Measurements from ENCODE around the gene CORO1C.
"Not testable (repeated sequence)": the region's sequence is repeated elsewhere in the genome, so short reads cannot be mapped to it uniquely, and the experiment has no call there.

CORO1C gene

GRCh38 chr12:108731105-108731865, at the start of gene CORO1C:
TSS of gene CORO1C (minus strand) at chr12:108731518. CDS start at chr12:108701318, 30,200 bp downstream.
- peak; percentile 97 for DNase-seq

DNA sequence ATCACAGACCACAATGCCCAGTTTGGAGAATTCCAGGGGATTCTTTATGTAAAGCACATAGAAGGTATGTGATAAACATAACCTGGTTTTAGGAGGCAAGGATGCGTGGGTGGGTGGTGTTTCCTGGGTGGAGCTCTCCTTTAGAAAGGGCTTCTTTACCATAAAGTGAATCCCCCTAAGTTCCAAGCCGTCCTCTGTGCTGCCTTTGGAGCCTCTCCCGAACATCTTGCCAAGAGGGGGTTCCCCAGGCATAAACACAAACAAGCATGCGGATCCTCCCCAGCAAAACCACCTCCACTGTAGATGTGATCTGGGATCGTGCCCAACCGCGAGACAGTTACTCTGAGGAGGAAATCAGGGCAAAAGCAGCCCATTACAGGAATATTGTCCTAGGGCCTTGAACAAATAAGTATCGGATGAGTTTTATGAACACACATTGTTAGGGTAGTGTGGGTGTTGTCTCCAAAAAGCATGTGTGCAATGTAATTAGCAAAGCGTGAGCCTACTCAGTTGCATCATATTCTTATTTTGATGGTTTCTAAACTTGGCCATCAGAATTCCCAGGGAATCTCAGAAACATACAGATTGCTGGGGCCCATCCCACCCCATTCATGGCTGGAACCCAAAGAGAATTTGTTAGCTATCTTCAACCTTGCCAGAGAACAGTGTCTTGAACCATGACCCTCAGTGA, 48.8 kb upstream of the CORO1C start:
- DNase-seq: no peak

DNA sequence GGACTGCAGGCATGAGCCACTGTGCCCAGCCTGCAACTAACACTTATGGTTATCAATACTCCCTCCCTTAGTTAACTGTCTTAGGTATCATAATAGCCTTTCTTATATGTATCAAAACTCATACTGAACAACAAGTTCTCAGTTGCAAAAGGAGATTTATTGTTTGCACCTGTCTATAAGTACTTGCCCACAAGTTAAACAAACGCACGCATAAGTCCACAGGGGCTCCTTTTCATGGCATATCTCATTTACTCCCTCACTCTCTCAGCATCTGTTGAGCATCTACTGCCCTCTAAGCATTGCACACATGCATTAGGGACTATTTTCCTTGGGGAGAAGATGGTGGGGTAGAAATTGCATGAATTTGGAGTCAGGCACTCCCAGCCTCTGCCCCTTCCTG, 46.7 kb upstream of the CORO1C start:
- DNase-seq: no peak

GRCh38 chr12:108777156-108777555, 45.8 kb upstream of the CORO1C start:
- DNase-seq: no peak

GRCh38 chr12:108773798-108774788, 42.8 kb upstream of the CORO1C start:
- peak; percentile 90 for DNase-seq

- DNase-seq: peak; percentile 46
Measured at GRCh38 chr12:108772891-108773797, 41.8 kb upstream of the CORO1C start.

DNA sequence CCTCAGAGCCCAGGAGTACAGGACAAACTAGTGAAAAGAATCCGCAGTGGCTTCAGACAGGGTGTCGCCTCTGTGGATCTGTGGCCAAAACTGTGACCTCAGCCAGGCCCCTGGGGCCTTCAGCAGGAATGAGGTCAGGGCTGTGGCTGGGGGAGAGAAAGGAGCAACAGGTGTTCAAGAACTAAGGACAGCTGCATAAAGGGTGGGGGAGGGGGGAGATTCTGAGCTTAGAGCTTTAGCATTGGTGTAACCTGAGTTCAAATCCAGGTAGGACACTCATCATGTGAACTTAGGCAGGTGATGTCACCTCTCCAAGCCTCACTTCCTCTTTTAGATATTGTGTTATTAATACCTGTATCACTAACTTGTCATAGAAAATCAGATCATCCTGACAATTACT, 40.9 kb upstream of the CORO1C start:
- peak; percentile 26 for DNase-seq

DNA sequence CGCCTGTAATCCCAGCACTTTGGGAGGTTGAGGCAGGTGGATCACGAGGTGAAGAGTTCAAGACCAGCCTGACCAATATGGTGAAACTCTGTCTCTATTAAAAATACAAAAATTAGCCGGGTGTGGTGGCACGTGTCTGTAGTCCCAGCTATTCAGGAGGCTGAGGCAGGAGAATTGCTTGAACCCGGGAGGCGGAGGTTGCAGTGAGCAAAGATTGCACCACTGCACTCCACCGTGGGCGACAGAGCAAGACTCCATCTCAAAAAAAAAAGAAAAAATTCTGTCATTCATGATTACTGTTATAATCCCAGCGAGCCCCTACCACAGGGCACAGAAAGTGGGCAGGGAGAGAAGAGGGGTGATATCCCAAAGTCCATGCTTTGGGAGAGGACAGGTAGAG, 40.5 kb upstream of the CORO1C start:
- DNase-seq: not testable (repeated sequence)

DNA sequence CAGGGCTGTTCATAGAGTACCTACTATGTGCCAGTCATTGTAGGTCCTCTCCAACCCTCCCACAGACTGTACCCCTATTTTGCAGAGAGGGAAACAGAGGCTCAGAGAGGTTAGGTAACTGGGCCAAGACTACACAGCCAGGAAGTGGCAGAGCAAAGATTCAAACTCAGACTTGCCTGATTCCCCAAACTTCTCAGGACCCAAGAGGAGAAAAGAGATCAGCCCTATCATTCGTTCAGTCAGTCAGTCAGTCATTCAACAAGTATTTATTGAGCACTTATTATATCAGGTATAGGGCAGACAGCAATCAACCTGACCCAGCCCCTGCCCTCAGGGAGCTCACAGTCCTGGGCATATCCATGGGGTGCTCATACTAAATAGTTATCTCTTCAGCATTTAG, 39.6 kb upstream of the CORO1C start:
- DNase-seq: no peak

GRCh38 chr12:108770269-108770829, 39.0 kb upstream of the CORO1C start:
- no peak for DNase-seq

DNA sequence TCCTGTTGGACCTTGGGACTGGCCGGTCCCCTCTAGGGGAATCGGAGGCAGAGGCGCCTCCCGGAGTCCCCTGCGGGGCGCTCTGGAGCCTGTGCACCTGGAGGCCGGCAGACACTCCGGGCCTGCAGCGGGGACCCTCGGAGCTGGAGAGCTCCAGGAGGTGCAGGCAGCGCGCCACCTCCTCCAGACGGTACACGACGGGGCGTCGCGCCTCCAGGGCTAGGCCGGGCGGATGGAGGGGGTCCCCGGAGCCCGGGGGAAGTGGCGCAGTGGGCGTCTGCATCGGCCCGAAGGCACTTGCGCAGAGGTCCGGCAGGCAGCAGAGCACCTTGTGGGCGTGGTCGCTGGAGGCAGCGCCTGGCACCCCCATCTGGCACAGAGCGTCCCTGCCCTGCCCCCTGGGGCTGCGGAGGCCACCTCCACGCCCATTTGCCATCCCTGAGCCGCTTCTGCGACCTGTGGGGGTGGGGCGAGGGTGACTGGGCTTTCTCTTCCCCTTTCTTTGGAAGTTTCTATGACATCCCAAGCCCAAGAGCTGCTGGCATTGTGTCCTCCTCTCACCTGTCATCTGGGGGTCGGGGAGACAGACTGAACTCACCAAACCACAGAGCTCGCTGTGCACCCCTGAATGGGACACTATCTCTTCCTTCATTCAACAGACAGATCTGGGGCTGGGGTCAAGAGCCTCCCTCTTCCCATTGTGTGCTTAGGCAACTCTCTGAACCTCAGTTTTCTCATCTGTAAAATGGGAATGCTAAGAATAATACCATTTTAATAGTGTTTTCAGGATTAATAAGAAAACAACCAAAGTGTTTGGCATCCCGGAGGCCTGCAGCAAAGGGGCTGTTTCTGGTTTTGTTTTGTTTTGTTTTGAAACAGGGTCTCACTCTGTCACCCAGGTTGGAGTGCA, 37.5 kb upstream of the CORO1C start:
- DNase-seq: peak; percentile 90

DNA sequence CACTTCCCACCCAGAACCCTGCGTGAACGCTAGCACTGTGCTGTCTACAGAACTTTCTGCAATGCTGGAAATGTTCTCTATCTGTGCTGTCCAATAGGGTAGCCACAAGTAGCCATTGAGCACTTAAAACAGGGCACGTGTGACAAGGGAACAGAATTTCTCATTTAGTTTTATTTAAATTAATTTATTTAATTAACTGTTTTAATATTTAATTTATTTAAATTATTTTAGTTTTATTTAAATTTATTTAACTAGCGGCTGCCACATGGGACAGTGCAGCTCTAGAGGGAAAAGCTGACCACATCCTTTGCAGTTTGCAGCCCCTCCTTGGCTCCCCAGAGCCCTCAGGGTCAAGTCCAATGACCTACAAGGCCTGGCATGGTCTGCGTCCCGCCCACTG, 35.0 kb upstream of the CORO1C start:
- DNase-seq: no peak

DNA sequence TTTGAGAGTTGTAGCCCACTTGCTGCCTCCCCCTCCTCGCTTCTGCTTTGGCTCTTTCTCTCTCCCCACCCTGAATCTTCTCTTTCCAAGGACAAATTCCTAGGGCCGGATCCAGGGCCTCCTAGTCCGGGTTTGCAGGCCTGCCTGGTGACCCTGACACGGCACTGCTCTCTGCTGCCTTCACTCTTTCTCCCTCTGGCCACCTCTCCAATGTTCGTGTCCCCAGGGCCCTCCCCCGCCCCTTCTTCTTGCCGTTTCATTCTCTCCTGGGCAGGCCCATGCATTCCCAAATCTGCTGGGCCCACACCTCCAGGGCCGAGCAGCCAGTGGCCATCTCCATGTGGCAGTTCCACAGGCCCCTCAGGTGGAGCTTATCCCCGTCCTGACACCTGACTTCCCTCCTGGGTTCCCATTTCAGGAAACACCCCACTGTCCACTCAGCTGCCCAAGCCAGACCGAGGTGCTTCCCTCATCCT, 34.0 kb upstream of the CORO1C start:
- DNase-seq: no peak

DNA sequence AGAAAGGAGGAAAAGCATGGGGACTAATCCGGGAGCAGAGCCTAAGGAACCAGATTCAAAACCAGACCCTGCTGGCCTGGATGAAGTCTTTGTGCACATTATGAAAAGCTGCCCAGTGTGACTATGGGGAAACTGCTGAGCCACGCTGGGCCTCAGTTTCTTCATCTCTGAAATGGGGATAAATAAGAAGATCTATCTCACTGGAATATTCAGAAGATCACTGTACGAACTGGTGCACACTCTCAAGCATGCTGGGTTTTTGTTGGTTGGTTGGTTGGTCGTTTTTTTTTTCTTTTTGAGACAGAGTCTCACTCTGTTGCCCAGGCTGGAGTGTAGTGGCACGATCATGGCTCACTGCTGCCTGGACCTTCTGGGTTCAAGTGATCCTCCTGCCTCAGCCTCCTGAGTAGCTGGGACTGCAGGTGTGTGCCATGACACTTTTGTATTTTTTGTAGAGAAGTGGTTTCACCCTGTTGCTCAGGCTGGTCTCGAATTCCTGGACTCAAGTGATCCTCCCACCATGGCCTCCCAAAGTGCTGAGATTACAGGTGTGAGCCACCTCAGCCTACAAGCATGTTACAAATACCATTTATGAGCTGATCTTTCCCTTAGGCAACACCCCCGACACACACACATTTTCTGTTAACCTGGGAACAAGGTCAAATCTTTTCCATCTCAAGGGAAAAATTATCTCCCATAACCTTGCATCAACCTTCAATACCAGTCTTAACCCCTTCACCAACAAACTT, 33.4 kb upstream of the CORO1C start:
- no peak for DNase-seq

- DNase-seq: no peak
Measured at GRCh38 chr12:108761226-108761625, 29.9 kb upstream of the CORO1C start.

DNA sequence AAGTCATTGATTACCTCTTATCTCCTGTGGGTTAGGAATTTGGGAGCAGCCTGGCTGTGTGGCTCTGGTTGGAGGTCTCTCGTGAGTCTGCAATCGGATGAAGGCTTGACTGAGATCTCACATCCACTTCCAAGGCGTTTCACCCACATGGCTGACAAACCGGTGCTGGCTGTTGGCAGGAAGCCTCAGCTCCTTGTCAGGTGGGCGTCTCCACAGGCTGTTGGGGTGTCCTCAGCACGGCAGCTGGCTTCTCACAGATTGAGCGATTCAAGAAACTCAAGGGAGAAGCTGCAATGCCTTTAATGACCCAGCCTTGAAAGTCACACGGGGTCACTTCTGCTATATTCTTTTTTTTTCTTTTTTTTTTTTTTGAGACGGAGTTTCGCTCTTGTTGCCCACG, 28.6 kb upstream of the CORO1C start:
- peak; percentile 90 for DNase-seq

- DNase-seq: peak; percentile 99
Measured at GRCh38 chr12:108757856-108758255, 26.5 kb upstream of the CORO1C start.

- DNase-seq: no peak
Measured at GRCh38 chr12:108756421-108756820, 25.1 kb upstream of the CORO1C start.

GRCh38 chr12:108755481-108755880, 24.2 kb upstream of the CORO1C start:
- no peak for DNase-seq

DNA sequence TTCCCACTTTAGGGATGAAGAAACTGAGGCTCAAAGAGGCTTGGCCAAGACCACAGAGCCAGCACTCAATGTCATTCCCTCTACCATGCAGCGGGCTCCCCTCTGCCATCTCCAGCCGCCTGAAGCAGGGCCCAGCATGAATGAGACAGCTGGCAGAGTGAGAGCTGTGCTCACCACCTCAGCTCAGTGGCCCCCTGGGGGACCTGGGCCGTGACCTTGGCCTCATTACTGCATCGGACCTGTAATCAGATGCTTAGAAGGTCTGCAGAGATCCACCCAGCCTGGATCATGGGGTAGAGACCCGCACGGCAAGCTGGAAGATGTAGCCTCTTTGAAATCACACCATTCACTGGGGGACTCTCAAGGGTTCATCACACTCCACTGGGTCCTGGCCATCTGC, 22.7 kb upstream of the CORO1C start:
- DNase-seq: no peak

All from NCI-H2171 treated with DMSO at 0.1 percent for 48 hours (cell line).